Measurements from ENCODE around the gene MYO10. TPM values are rescaled to one million over a fixed set of nuclear protein-coding genes. Genes with fewer than 3 reads are reported as not detected.

Gene MYO10
- total RNA-seq, 1 donor from 2014 or later: 23.1 TPM

DNA sequence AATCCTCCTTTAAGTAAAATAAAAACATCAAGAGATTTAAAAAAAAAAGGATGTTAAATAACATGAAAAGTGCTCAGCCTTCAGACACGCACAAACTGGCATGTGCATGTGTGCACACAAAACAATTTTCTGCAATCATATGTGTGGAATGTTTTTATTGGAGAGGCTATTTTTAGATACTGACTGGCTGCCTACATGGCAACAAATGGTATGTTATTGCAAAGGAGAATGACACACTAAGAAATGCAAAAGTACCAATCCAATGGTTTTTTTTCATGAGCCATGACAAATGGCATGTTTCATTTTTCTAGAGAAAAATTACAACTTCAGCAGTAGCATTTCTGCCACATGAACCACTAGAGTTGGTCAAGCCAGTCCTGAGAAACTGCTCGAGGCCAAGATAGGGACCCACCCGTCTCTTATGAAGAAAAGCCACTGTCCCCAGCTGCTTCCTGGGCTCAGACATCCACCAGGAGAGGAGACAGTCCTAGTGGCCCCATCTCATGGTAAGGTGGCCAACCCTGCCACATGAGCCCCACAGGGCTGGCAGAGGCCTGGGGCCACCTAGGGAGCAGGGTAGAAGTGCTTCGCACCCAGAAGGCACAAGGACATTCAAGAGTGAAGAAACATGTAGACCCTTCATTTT, 116.4 kb downstream of the MYO10 start:
- Mint-ChIP-seq H3K27ac (ENCODE audit: unreplicated experiment) (no peak overlapping the region), H3K27me3 (ENCODE audit: unreplicated experiment) (no peaks in the 10 kb centered on the region), H3K4me3 (ENCODE audit: unreplicated experiment) (no peak overlapping the region), H3K4me1 (ENCODE audit: low read depth, unreplicated experiment) (peaks cover 5% of the 10 kb centered on the region), H3K9me3 (ENCODE audit: unreplicated experiment) (no peaks in the 10 kb centered on the region), H3K36me3 (ENCODE audit: unreplicated experiment) (no peaks in the 10 kb centered on the region)
- TF ChIP-seq, protein P1, sequence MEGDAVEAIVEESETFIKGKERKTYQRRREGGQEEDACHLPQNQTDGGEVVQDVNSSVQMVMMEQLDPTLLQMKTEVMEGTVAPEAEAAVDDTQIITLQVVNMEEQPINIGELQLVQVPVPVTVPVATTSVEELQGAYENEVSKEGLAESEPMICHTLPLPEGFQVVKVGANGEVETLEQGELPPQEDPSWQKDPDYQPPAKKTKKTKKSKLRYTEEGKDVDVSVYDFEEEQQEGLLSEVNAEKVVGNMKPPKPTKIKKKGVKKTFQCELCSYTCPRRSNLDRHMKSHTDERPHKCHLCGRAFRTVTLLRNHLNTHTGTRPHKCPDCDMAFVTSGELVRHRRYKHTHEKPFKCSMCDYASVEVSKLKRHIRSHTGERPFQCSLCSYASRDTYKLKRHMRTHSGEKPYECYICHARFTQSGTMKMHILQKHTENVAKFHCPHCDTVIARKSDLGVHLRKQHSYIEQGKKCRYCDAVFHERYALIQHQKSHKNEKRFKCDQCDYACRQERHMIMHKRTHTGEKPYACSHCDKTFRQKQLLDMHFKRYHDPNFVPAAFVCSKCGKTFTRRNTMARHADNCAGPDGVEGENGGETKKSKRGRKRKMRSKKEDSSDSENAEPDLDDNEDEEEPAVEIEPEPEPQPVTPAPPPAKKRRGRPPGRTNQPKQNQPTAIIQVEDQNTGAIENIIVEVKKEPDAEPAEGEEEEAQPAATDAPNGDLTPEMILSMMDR (IDR thresholded peaks at IDR 0.05; ENCODE audit: partially characterized antibody, unreplicated experiment): no peak
- no peak for DNase-seq

DNA sequence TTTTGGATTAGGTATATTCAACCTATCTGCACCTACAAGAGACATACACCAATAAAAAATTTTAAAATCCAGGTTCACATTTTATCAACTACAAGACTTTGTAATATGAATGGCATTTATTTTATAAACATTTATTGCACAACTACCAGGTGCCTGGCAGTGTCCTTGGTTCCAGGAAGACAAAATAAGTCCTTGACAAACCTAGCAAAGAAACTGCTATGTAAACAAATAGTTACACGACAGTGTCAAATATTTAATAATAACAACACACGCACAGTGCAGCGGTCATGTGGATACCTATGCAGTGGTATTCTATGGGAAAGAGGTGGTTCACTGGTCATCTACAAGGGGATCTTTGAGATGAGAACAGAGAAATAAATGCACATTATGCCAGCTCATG, 120.7 kb downstream of the MYO10 start:
- H3K4me1 Mint-ChIP-seq (ENCODE audit: low read depth, unreplicated experiment): peaks cover 5% of the 10 kb centered on the region
- TF ChIP-seq, protein P1 (IDR thresholded peaks at IDR 0.05; ENCODE audit: partially characterized antibody, unreplicated experiment): no peak
- DNase-seq: no peak
- H3K27me3 Mint-ChIP-seq (ENCODE audit: unreplicated experiment): peaks cover 1% of the 10 kb centered on the region
- H3K4me3 Mint-ChIP-seq (ENCODE audit: unreplicated experiment): no peak overlapping the region
- H3K27ac Mint-ChIP-seq (ENCODE audit: unreplicated experiment): no peak overlapping the region
- H3K36me3 Mint-ChIP-seq (ENCODE audit: unreplicated experiment): no peaks in the 10 kb centered on the region
- no peaks in the 10 kb centered on the region for H3K9me3 Mint-ChIP-seq (ENCODE audit: unreplicated experiment)

DNA sequence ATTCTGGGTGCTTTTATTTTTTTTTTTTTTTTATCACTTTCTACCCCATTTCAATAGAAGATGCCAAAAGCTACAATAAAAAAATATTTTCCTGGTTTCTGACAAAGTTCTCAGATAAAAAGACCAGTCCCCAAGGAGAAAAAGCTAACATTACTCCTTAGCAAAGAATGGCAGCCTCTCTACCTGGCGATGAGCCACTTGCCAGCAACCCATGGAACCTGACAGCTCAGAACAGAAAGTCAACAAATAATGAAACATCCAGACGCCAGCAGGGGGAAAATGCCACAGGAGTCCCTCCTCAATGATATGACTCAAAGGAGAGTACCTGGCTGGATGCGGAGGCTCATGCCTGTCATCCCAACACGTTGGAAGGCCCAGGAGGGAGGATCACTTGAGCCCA, 123.2 kb downstream of the MYO10 start:
- no peak overlapping the region for H3K4me3 Mint-ChIP-seq (ENCODE audit: unreplicated experiment)
- DNase-seq: no peak
- H3K27me3 Mint-ChIP-seq (ENCODE audit: unreplicated experiment): peaks cover 6% of the 10 kb centered on the region
- TF ChIP-seq, protein P1 (IDR thresholded peaks at IDR 0.05; ENCODE audit: partially characterized antibody, unreplicated experiment): no peak
- H3K27ac Mint-ChIP-seq (ENCODE audit: unreplicated experiment): no peak overlapping the region
- H3K36me3 Mint-ChIP-seq (ENCODE audit: unreplicated experiment): no peaks in the 10 kb centered on the region
- peaks cover 15% of the 10 kb centered on the region for H3K4me1 Mint-ChIP-seq (ENCODE audit: low read depth, unreplicated experiment)
- no peaks in the 10 kb centered on the region for H3K9me3 Mint-ChIP-seq (ENCODE audit: unreplicated experiment)

DNA sequence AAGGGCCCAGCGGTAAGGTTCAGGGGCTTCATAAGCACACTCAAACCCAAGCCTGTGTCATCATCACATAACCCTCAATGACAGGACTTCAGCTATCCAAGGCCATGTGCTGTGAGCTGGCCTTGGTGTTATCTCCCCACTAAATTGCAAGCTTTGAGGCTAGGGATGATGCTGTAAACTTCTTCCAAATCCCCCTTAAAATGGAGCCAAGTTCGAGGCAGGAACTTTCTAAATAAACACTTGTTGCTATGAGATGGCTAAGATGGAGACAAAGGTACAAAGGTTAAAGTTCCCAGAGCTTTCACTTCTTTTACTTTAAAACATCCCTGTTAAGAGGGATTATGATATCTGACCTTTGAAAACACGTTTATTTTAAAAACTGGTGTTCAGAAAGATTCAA, 123.6 kb downstream of the MYO10 start:
- peaks cover 20% of the 10 kb centered on the region for H3K4me1 Mint-ChIP-seq (ENCODE audit: low read depth, unreplicated experiment)
- no peaks in the 10 kb centered on the region for H3K36me3 Mint-ChIP-seq (ENCODE audit: unreplicated experiment)

More for the DNA sequence above, 123.6 kb downstream of the MYO10 start:
- Mint-ChIP-seq H3K27me3 (ENCODE audit: unreplicated experiment) (peaks cover 6% of the 10 kb centered on the region), H3K4me3 (ENCODE audit: unreplicated experiment) (no peak overlapping the region), H3K9me3 (ENCODE audit: unreplicated experiment) (no peaks in the 10 kb centered on the region), H3K27ac (ENCODE audit: unreplicated experiment) (no peak overlapping the region)
- TF ChIP-seq, protein P1 (IDR thresholded peaks at IDR 0.05; ENCODE audit: partially characterized antibody, unreplicated experiment): no peak
- no peak for DNase-seq

Data from glutamatergic neuron (in vitro differentiated cells).